SK-N-SH treated with all-trans-retinoic acid at 6 μM for 48 hours (cell line): ENCODE data around the gene ALAS1.

Experiments
- ATAC-seq: fragments of 200-7000 bp; cut with Tn5 transposase; 3 replicates; pipeline ENCODE4 v1.9.1; 2020; ENCODE audit warnings: mild to moderate bottlenecking, moderate library complexity
- ARNTL ChIP-seq: fragments of 450-650 bp; formaldehyde crosslinking; IDR thresholded peaks from 2 replicates; pipeline ENCODE4 v1.5.0; 2020; ENCODE audit warnings: low read depth, mild to moderate bottlenecking, moderate library complexity, borderline replicate concordance
- BACH2 ChIP-seq: fragments of 250-450 bp; sonication (Bioruptor Pico); IDR thresholded peaks from 2 replicates; pipeline ENCODE4 v1.9.0; 2021; ENCODE audit warnings: mild to moderate bottlenecking, borderline replicate concordance
- CSDC2 ChIP-seq: fragments of 250-450 bp; sonication (Bioruptor Pico); IDR thresholded peaks from 2 replicates; pipeline ENCODE4 v1.5.0; 2020; ENCODE audit warnings: mild to moderate bottlenecking, moderate library complexity
- CSRNP3 ChIP-seq: fragments of 250-450 bp; sonication (Bioruptor Pico); IDR thresholded peaks from 2 replicates; pipeline ENCODE4 v1.5.1; 2021; ENCODE audit warnings: mild to moderate bottlenecking, moderate library complexity
- ESRRG ChIP-seq: fragments of 250-450 bp; sonication (Bioruptor Pico); IDR thresholded peaks from 2 replicates; pipeline ENCODE4 v1.6.1; 2021; ENCODE audit warnings: mild to moderate bottlenecking
- GLIS3 ChIP-seq: fragments of 250-450 bp; sonication (Bioruptor Pico); IDR thresholded peaks from 2 replicates; pipeline ENCODE4 v1.5.0; 2020; ENCODE audit warnings: mild to moderate bottlenecking, moderate library complexity
- ISL1 ChIP-seq: fragments of 250-450 bp; sonication (Bioruptor Pico); IDR thresholded peaks from 2 replicates; pipeline ENCODE4 v2.1.2; 2022; ENCODE audit warnings: mild to moderate bottlenecking, moderate library complexity
- OSR1 ChIP-seq: fragments of 250-450 bp; sonication (Bioruptor Pico); IDR thresholded peaks from 2 replicates; pipeline ENCODE4 v1.8.0; 2022; ENCODE audit warnings: moderate library complexity, mild to moderate bottlenecking, inconsistent platforms
- POU6F1 ChIP-seq: fragments of 250-450 bp; sonication (Bioruptor Pico); IDR thresholded peaks from 2 replicates; pipeline ENCODE4 v1.8.0; 2021; ENCODE audit warnings: low read depth, mild to moderate bottlenecking, moderate library complexity, borderline replicate concordance
- PPARA ChIP-seq: fragments of 250-450 bp; sonication (Bioruptor Pico); IDR thresholded peaks from 2 replicates; pipeline ENCODE4 v1.5.0; 2020; ENCODE audit warnings: mild to moderate bottlenecking, borderline replicate concordance
- RARB ChIP-seq: fragments of 250-450 bp; sonication (Bioruptor Pico); IDR thresholded peaks from 2 replicates; pipeline ENCODE4 v1.8.0; 2021; ENCODE audit warnings: mild to moderate bottlenecking, moderate library complexity
- SNAI2 ChIP-seq: fragments of 250-450 bp; sonication (Bioruptor Pico); IDR thresholded peaks from 2 replicates; pipeline ENCODE4 v1.5.0; 2020; ENCODE audit warnings: mild to moderate bottlenecking, moderate library complexity
- TCF4 ChIP-seq: fragments of 250-450 bp; sonication (Bioruptor Pico); IDR thresholded peaks from 2 replicates; pipeline ENCODE4 v1.8.0; 2021; ENCODE audit warnings: mild to moderate bottlenecking, moderate library complexity, borderline replicate concordance
- ZC3H10 ChIP-seq: fragments of 250-450 bp; sonication (Bioruptor Pico); IDR thresholded peaks from 2 replicates; pipeline ENCODE4 v1.5.1; 2021; ENCODE audit warnings: mild to moderate bottlenecking, moderate library complexity
- ZFP3 ChIP-seq: fragments of 250-450 bp; sonication (Bioruptor Pico); IDR thresholded peaks from 2 replicates; pipeline ENCODE4 v1.5.0; 2020; ENCODE audit warnings: mild to moderate bottlenecking, moderate library complexity
- ZFP30 ChIP-seq: fragments of 450-650 bp; formaldehyde crosslinking; IDR thresholded peaks from 2 replicates; pipeline ENCODE4 v1.5.0; 2022; ENCODE audit warnings: mild to moderate bottlenecking, moderate library complexity
- ZNF565 ChIP-seq: fragments of 450-650 bp; formaldehyde crosslinking; conservative IDR thresholded peaks from 2 replicates; pipeline ENCODE4 v1.5.0; 2020; ENCODE audit warnings: low read depth, mild to moderate bottlenecking, moderate library complexity
- ZNF70 ChIP-seq: fragments of 450-650 bp; formaldehyde crosslinking; IDR thresholded peaks from 2 replicates; pipeline ENCODE4 v1.5.0; 2020; ENCODE audit warnings: mild to moderate bottlenecking, moderate library complexity
- ZNF8 ChIP-seq: fragments of 450-650 bp; formaldehyde crosslinking; IDR thresholded peaks from 2 replicates; pipeline ENCODE4 v1.5.0; 2020; ENCODE audit warnings: mild to moderate bottlenecking, moderate library complexity
- TF ChIP-seq, protein P1 (sequence below): fragments of 250-450 bp; sonication (Bioruptor Pico); IDR thresholded peaks from 2 replicates; pipeline ENCODE4 v1.5.0; 2020; ENCODE audit warnings: mild to moderate bottlenecking, moderate library complexity
- TF ChIP-seq, protein P2 (sequence below): fragments of 250-450 bp; sonication (Bioruptor Pico); IDR thresholded peaks from 2 replicates; pipeline ENCODE4 v1.8.0; 2020; ENCODE audit warnings: mild to moderate bottlenecking, moderate library complexity, borderline replicate concordance

ALAS1 gene

DNA sequence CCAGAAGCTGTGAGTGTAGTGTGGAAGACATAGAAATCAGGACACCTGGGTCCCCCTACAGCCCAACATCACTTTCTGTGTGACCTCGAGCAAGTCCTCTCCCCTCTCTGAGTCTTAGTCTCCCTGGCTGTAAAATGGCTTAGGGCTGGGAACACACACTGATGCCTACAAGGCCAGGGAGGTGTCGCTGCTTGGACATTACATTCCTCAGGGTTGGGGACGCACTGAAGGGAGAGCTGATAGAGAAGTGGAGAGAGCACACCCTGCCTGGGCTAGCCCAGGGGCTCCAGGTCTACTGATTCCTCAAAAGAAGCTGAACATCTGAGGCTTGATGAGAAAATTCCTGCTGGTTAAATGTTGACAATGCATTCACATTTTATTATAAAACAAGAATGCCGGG, 6.3 kb upstream of the ALAS1 start (continued):
- TF ChIP-seq ZNF70 (no peak), ZNF565 (CRISPR knock-in tag) (no peak), OSR1 (CRISPR knock-in tag) (no peak)

DNA sequence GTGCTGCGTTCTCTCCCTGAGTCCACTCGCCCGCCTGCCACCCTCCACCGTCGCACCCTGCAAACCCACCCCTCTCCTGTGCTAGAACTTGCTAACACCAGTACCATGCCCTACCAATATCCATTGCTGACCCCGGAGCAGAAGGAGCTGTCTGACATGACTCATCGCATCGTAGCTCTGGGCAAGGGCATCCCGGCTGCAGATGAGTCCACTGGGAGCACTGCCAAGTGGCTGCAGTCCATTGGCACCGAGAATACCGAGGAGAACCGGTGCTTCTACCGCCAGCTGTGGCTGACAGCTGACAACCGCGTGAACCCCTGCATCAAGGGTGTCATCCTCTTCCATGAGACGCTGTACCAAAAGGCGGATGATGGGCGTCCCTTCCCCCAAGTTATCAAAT, 4.9 kb upstream of the ALAS1 start:
- TF ChIP-seq ZFP30 (no peak), ZNF8 (CRISPR knock-in tag) (no peak), CSRNP3 (CRISPR knock-in tag) (no peak), PPARA (CRISPR knock-in tag) (no peak), GLIS3 (CRISPR knock-in tag) (no peak), ZFP3 (CRISPR knock-in tag) (peak; percentile 99), OSR1 (CRISPR knock-in tag) (no peak)
- TF ChIP-seq, all 23 proteins: peak for 1
- ATAC-seq: peak; percentile 45

DNA sequence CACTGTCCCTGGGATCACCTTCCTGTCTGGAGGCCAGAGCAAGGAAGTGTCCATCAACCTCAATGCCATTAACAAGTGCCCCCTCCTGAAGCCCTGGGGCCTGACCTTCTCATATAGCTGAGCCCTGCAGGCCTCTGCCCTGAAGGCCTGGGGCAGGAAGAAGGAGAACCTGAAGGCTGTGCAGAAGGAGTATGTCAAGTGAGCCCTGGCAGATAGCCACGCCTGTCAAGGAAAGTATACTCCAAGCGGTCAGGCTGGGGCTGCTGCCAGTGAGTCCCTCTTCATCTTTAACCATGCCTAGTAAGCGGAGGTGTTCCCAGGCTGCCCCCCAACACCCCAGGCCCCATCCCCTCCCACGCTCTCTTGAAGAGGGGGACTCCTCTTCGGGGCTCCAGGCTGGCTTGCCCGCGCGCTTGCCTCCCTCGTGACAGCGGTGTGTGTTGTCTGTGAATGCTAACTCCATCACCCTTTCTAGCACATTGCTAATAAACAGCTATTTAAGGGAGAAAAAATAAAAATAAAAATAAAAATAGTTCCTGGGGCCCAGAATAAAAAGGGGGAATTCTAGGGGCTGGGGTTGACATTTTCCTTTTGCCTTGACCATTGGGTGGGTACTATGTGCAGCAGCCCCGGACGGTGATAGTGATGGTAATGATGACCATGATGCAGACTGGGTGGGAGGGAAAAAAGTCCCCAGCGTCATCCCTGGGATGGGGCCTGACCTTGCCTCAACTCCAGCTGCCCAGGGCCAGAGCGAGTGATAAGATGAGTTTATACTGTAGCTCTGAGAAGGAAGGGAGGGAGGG, 3.3 kb upstream of the ALAS1 start:
- TF ChIP-seq ZC3H10 (CRISPR knock-in tag) (no peak), ARNTL (no peak), SNAI2 (CRISPR knock-in tag) (no peak)
- ATAC-seq: peak; percentile 47

DNA sequence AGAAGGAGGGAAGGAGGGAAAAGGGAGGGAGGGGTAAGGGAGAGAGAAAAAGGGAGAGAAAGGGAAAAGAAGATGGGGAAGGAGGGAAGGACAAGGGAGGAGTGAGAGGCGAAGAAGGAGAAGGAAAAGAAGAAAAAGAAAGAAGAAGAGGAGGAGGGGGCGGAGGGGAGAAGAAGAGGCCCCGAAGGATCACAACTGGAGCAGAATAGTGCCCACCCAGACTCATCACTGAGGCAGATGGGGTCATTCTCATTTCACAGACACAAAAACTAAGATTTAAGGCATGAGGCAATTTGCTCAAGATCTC, 2.7 kb upstream of the ALAS1 start:
- ATAC-seq: no peak

More for the DNA sequence above, 2.7 kb upstream of the ALAS1 start:
- TF ChIP-seq ZC3H10 (CRISPR knock-in tag): no peak
- no peak for TF ChIP-seq ZFP30
- no peak for TF ChIP-seq CSRNP3 (CRISPR knock-in tag)
- no peak for TF ChIP-seq ZFP3 (CRISPR knock-in tag)
- TF ChIP-seq POU6F1 (CRISPR knock-in tag): no peak
- no peak for TF ChIP-seq ZNF8 (CRISPR knock-in tag)
- TF ChIP-seq ZNF70: no peak
- TF ChIP-seq, protein P1, sequence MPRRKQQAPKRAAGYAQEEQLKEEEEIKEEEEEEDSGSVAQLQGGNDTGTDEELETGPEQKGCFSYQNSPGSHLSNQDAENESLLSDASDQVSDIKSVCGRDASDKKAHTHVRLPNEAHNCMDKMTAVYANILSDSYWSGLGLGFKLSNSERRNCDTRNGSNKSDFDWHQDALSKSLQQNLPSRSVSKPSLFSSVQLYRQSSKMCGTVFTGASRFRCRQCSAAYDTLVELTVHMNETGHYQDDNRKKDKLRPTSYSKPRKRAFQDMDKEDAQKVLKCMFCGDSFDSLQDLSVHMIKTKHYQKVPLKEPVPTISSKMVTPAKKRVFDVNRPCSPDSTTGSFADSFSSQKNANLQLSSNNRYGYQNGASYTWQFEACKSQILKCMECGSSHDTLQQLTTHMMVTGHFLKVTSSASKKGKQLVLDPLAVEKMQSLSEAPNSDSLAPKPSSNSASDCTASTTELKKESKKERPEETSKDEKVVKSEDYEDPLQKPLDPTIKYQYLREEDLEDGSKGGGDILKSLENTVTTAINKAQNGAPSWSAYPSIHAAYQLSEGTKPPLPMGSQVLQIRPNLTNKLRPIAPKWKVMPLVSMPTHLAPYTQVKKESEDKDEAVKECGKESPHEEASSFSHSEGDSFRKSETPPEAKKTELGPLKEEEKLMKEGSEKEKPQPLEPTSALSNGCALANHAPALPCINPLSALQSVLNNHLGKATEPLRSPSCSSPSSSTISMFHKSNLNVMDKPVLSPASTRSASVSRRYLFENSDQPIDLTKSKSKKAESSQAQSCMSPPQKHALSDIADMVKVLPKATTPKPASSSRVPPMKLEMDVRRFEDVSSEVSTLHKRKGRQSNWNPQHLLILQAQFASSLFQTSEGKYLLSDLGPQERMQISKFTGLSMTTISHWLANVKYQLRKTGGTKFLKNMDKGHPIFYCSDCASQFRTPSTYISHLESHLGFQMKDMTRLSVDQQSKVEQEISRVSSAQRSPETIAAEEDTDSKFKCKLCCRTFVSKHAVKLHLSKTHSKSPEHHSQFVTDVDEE: no peak
- TF ChIP-seq BACH2 (CRISPR knock-in tag): no peak
- TF ChIP-seq RARB (CRISPR knock-in tag): no peak
- TF ChIP-seq, protein P2, sequence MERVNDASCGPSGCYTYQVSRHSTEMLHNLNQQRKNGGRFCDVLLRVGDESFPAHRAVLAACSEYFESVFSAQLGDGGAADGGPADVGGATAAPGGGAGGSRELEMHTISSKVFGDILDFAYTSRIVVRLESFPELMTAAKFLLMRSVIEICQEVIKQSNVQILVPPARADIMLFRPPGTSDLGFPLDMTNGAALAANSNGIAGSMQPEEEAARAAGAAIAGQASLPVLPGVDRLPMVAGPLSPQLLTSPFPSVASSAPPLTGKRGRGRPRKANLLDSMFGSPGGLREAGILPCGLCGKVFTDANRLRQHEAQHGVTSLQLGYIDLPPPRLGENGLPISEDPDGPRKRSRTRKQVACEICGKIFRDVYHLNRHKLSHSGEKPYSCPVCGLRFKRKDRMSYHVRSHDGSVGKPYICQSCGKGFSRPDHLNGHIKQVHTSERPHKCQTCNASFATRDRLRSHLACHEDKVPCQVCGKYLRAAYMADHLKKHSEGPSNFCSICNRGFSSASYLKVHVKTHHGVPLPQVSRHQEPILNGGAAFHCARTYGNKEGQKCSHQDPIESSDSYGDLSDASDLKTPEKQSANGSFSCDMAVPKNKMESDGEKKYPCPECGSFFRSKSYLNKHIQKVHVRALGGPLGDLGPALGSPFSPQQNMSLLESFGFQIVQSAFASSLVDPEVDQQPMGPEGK: no peak
- TF ChIP-seq ESRRG: no peak
- TF ChIP-seq OSR1 (CRISPR knock-in tag): no peak
- TF ChIP-seq CSDC2: no peak
- TF ChIP-seq ZNF565 (CRISPR knock-in tag): no peak
- TF ChIP-seq TCF4 (CRISPR knock-in tag): no peak
- no peak for TF ChIP-seq ISL1 (CRISPR knock-in tag)
